Upper lobe of right lung (tissue), 1 donor: Measurements from ENCODE around the gene ILDR2. TPM values are rescaled to one million over a fixed set of nuclear protein-coding genes. Genes with fewer than 3 reads are reported as not detected.
A peak's percentile ranks its signal among the peaks of the same experiment; 100 is the strongest.

Source experiments
- ATAC-seq: fragments of 200-7000 bp; cut with Tn5 transposase; one replicate; pipeline ENCODE4 v1.9.1; 2020; ENCODE audit warnings: mild to moderate bottlenecking, moderate library complexity
- DNase-seq: peaks from one replicate; pipeline ENCODE4 v3.0.0-alpha.2; 2020
- H3K27ac ChIP-seq: fragments of 200-600 bp; one replicate; pipeline ENCODE4 v1.8.0; 2022
- H3K27me3 ChIP-seq: fragments of 200-600 bp; one replicate; pipeline ENCODE4 v1.8.0; 2022; ENCODE audit warnings: mild to moderate bottlenecking
- H3K36me3 ChIP-seq: fragments of 200-600 bp; one replicate; pipeline ENCODE4 v1.8.0; 2022
- H3K4me1 ChIP-seq: fragments of 200-600 bp; one replicate; pipeline ENCODE4 v1.8.0; 2022
- H3K4me3 ChIP-seq: fragments of 200-600 bp; one replicate; pipeline ENCODE4 v1.8.0; 2022; ENCODE audit warnings: mild to moderate bottlenecking
- H3K9me3 ChIP-seq: fragments of 200-600 bp; one replicate; pipeline ENCODE4 v1.8.0; 2022
- CTCF ChIP-seq: fragments of 200-600 bp; IDR thresholded peaks from one replicate; pipeline ENCODE4 v1.8.0; 2022; ENCODE audit warnings: antibody characterized with exemption
- intact Hi-C: fragments of 100-400 bp; cut with DNase I; formaldehyde crosslinking; loops from one replicate; pipeline ENCODE4 v1.11.0; 2022
- total RNA-seq: library from RNA; stranded (reverse); fragmentation: NEBNext Ultra II Directional; extraction: Animal tissue kit (Norgen Biotek cat#: 25700); gene quantifications from one replicate; pipeline ENCODE4 v1.2.1, GENCODE V29; 2021
- donor health status: DM: no; HTN: yes; CAD: no; lungs with severe emphysema.

ILDR2 gene
- total RNA-seq, 1 donor from 2014 or later = 0.98 TPM

GRCh38 chr1:166859597-166859996, 115.7 kb downstream of the ILDR2 start:
- DNase-seq (no peak), ATAC-seq (peak; percentile 19)
- H3K4me1 ChIP-seq = no peaks in the 10 kb centered on the region
- no peaks in the 10 kb centered on the region for H3K9me3 ChIP-seq
- H3K27me3 ChIP-seq = no peaks in the 10 kb centered on the region
- H3K36me3 ChIP-seq = peaks cover 94% of the 10 kb centered on the region
- H3K27ac ChIP-seq = no peak overlapping the region
- no peak for TF ChIP-seq CTCF
- intact Hi-C loops = no loop called here
- H3K4me3 ChIP-seq = no peak overlapping the region

- TF ChIP-seq CTCF = no peak
- peaks cover 96% of the 10 kb centered on the region for H3K36me3 ChIP-seq
- H3K4me1 ChIP-seq = no peaks in the 10 kb centered on the region
- H3K27me3 ChIP-seq = no peaks in the 10 kb centered on the region
- no peak for ATAC-seq
- no peak for DNase-seq
- intact Hi-C loops = no loop called here
- H3K27ac ChIP-seq = no peak overlapping the region
- H3K4me3 ChIP-seq = no peak overlapping the region
- no peaks in the 10 kb centered on the region for H3K9me3 ChIP-seq
These were observed 116.5 kb downstream of the ILDR2 start for GRCh38 chr1:166858726-166859419.

Other genes with a start within 250 kb of the ILDR2 start
- gene POGK, start 136.1 kb downstream of the ILDR2 start, total RNA-seq = 68.6 TPM
- 9.5 TPM for gene TADA1, start 99.3 kb downstream of the ILDR2 start, total RNA-seq
- not detected for gene MAEL, start 13.7 kb upstream of the ILDR2 start, total RNA-seq
- 0.90 TPM for gene GPA33, start 114.8 kb upstream of the ILDR2 start, total RNA-seq
- gene STYXL2, start 118.5 kb upstream of the ILDR2 start, total RNA-seq = 0.17 TPM
- 15.3 TPM for gene POU2F1, start 245.3 kb upstream of the ILDR2 start, total RNA-seq